Gastrocnemius medialis (tissue), 4 donors: Measurements from ENCODE around the gene CDC42EP3. TPM values are rescaled to one million over a fixed set of nuclear protein-coding genes. Genes with fewer than 3 reads are reported as not detected.

Experiments used
- ATAC-seq, 2 donors: fragments of 150-250 bp; one replicate each; pipeline ENCODE4 v1.9.1; 2016
- DNase-seq, 2 donors: peaks; one replicate each; pipeline ENCODE4 v3.0.0-alpha.2; 2019
- H3K27ac ChIP-seq, 4 donors: fragments of 200-600 bp; sonication (generic); 1 replicate in 1 of 4; 2 replicates in 3 of 4; pipeline ENCODE4 v1.5.1; 2016 to 2018; ENCODE audit warnings: mild to moderate bottlenecking in 2 of 4, moderate library complexity in 1 of 4
- H3K27me3 ChIP-seq, 3 donors: fragments of 200-600 bp; sonication (generic) in 2 of 3; 1 replicate in 1 of 3; 2 replicates in 2 of 3; pipeline versions ENCODE4 v1.5.1 to v1.6.0; 2016 to 2019; ENCODE audit warnings: mild to moderate bottlenecking in 1 of 3, moderate library complexity in 1 of 3
- H3K36me3 ChIP-seq, 2 donors: fragments of 200-600 bp; sonication (generic) in 1 of 2; one replicate each; pipeline ENCODE4 v1.5.1; 2017 to 2018
- H3K4me1 ChIP-seq, 2 donors: fragments of 200-600 bp; sonication (generic) in 1 of 2; one replicate each; pipeline ENCODE4 v1.5.1; 2016 to 2017; ENCODE audit warnings: mild to moderate bottlenecking in 2 of 2
- H3K4me3 ChIP-seq, 4 donors: fragments of 200-600 bp; sonication (generic) in 3 of 4; 1 replicate in 1 of 4; 2 replicates in 3 of 4; pipeline ENCODE4 v1.5.1; 2016 to 2019; ENCODE audit warnings: mild to moderate bottlenecking in 2 of 4
- H3K9me3 ChIP-seq, 3 donors: fragments of 200-600 bp; sonication (generic) in 2 of 3; 1 replicate in 1 of 3; 2 replicates in 2 of 3; pipeline ENCODE4 v1.5.1; 2016 to 2019
- CTCF ChIP-seq, 5 experiments: fragments of 450-650 bp in 3 of 5; fragments of 200-600 bp in 2 of 5; sonication (generic) in 2 of 5; IDR thresholded peaks in 4 of 5; conservative IDR thresholded peaks in 1 of 5; 1 replicate in 4 of 5; 2 replicates in 1 of 5; pipeline ENCODE4 v1.5.1; 2016 to 2019; ENCODE audit warnings: antibody characterized with exemption in 5 of 5, mild to moderate bottlenecking in 3 of 5, moderate library complexity in 3 of 5
- POLR2A ChIP-seq, 2 donors: fragments of 450-650 bp; IDR thresholded peaks; one replicate each; pipeline ENCODE4 v1.6.1; 2017; ENCODE audit warnings: antibody characterized with exemption in 2 of 2, mild to moderate bottlenecking in 2 of 2, moderate library complexity in 2 of 2
- in situ Hi-C, 4 donors: fragments of 200-750 bp; cut with MboI; loops; one replicate each; pipeline versions ENCODE4 v1.15.0 to v1.8.0; 2017; ENCODE audit warnings: low sequenced_read_pairs in 4 of 4
- intact Hi-C: fragments of 100-400 bp; cut with DNase I; formaldehyde crosslinking; loops from one replicate; pipeline ENCODE4 v1.15.1; 2023; ENCODE audit warnings: low total_unique reads
- total RNA-seq, 4 donors: library from RNA; depleted of rRNA; stranded (reverse); fragments of >200 nt; gene quantifications; one replicate each; pipeline versions ENCODE4 v1.1.0 to v1.2.3, GENCODE V29; 2016

The CDC42EP3 gene
- total RNA-seq, 4 donors from 2014 or later, result 20.0 to 90.6 (median 57.2) TPM

- Histone ChIP-seq H3K4me1 (peaks cover 0 to 10% of the 10 kb centered on the region in 2 donors), H3K36me3 (no peaks in the 10 kb centered on the region), H3K27ac (no peak overlapping the region), H3K27me3 (no peaks in the 10 kb centered on the region), H3K9me3 (no peaks in the 10 kb centered on the region), H3K4me3 (no peak overlapping the region)
- DNase-seq, result no peak
- intact Hi-C loops, result no loop called here
- in situ Hi-C loops, result loop anchor here in 1 of 4 donors (25.0 kb wide), 1 partner anchor 275 kb away; no protein-coding TSS in a partner anchor
- TF ChIP-seq CTCF (IDR thresholded peaks at IDR 0.05 in 4 of 5, conservative IDR thresholded peaks at IDR 0.05 in 1 of 5) (no peak), POLR2A (IDR thresholded peaks at IDR 0.05) (no peak)
- no peak for ATAC-seq
Observed at GRCh38 chr2:37686792-37687526, 15.5 kb upstream of the CDC42EP3 start.

GRCh38 chr2:37684809-37685208 lies 13.4 kb upstream of the CDC42EP3 start:
- Histone ChIP-seq H3K4me1 (peaks cover 0 to 10% of the 10 kb centered on the region in 2 donors), H3K9me3 (no peaks in the 10 kb centered on the region), H3K4me3 (no peak overlapping the region), H3K36me3 (no peaks in the 10 kb centered on the region), H3K27me3 (no peaks in the 10 kb centered on the region), H3K27ac (no peak overlapping the region)
- in situ Hi-C loops (loop anchor here in 1 of 4 donors (25.0 kb wide), 1 partner anchor 273 kb away; no protein-coding TSS in a partner anchor), intact Hi-C loops (no loop called here)
- ATAC-seq (no peak), DNase-seq (no peak)
- TF ChIP-seq CTCF (IDR thresholded peaks at IDR 0.05 in 4 of 5, conservative IDR thresholded peaks at IDR 0.05 in 1 of 5), result no peak

GRCh38 chr2:37683921-37684780 lies 12.7 kb upstream of the CDC42EP3 start:
- no peaks in the 10 kb centered on the region for H3K27me3 ChIP-seq
- H3K27ac ChIP-seq, result no peak overlapping the region
- no peak for DNase-seq
- TF ChIP-seq CTCF (IDR thresholded peaks at IDR 0.05 in 4 of 5, conservative IDR thresholded peaks at IDR 0.05 in 1 of 5) (no peak), POLR2A (IDR thresholded peaks at IDR 0.05) (no peak)
- H3K4me3 ChIP-seq, result no peak overlapping the region
- intact Hi-C loops, result no loop called here
- peaks cover 0 to 4% of the 10 kb centered on the region in 2 donors for H3K4me1 ChIP-seq
- no peaks in the 10 kb centered on the region for H3K9me3 ChIP-seq
- ATAC-seq, result no peak
- no peaks in the 10 kb centered on the region for H3K36me3 ChIP-seq
- in situ Hi-C loops, result loop anchor here in 1 of 4 donors (25.0 kb wide), 1 partner anchor 272 kb away; no protein-coding TSS in a partner anchor

- Histone ChIP-seq H3K4me1 (peaks cover 0 to 4% of the 10 kb centered on the region in 2 donors), H3K4me3 (no peak overlapping the region), H3K9me3 (no peaks in the 10 kb centered on the region), H3K27me3 (no peaks in the 10 kb centered on the region), H3K36me3 (no peaks in the 10 kb centered on the region), H3K27ac (no peak overlapping the region)
- no peak for DNase-seq
- ATAC-seq, result no peak
- intact Hi-C loops, result no loop called here
- in situ Hi-C loops, result loop anchor here in 1 of 4 donors (25.0 kb wide), 1 partner anchor 271 kb away; no protein-coding TSS in a partner anchor
- no peak for TF ChIP-seq CTCF (IDR thresholded peaks at IDR 0.05 in 4 of 5, conservative IDR thresholded peaks at IDR 0.05 in 1 of 5)
- no peak for TF ChIP-seq POLR2A (IDR thresholded peaks at IDR 0.05)
Observed at GRCh38 chr2:37683241-37683640, 11.8 kb upstream of the CDC42EP3 start.
